GM18507 (cell line): Measurements from ENCODE around the gene DUSP3.

ENCODE experiments used
- DNase-seq: peaks from one replicate; pipeline ENCODE4 v3.0.0; 2011; ENCODE audit warnings: low read depth; ENCODE audit not compliant: insufficient read length; ENCODE audit errors: extremely low spot score
- FAIRE-seq: peaks from 2 replicates; lab custom pipeline; 2011; peaks lifted over from hg19 to GRCh38; lab: Jason Lieb, UNC

DUSP3 gene

DNA sequence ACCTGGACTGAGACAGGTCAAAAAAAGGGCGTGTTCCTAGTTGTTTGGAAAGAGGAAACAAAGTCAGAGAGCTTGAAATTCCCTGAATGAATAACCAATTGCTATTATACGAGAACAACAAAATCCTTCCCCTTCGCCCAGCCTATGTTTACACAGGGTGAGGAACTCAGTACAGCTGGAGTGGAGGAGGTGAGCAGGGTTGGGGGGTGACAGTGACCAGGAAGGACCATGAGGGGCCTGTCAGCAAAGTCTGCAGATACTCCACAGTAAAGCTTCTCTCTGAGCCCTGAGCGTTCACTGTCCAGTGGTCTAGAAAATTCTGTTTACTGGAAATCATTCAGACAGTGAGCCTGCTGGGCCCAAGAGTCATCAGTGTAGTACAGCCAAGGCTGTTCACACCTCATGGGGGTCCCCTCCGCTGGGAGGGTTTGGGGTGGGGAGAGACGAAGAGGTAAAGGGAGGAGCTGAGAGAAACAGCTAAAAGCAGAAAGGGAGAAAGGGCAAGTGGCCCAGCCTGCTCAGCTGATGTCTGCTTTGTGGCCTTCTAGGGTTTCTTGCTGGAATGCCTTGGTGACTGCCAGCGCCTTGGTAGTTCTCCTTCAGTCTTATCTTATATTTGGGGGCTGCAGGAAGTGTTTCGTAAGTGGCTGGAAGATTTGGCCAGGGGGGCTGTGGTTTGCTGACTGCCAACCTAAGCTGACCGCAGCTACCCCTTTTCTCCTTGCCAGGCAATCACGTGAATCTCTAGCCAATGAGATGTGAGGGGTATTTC is 5.7 kb downstream of the DUSP3 start:
- DNase-seq (no peak), FAIRE-seq (peak; percentile 29)

GRCh38 chr17:43771463-43771862 is 7.3 kb downstream of the DUSP3 start:
- FAIRE-seq, result no peak
- DNase-seq, result no peak

DNA sequence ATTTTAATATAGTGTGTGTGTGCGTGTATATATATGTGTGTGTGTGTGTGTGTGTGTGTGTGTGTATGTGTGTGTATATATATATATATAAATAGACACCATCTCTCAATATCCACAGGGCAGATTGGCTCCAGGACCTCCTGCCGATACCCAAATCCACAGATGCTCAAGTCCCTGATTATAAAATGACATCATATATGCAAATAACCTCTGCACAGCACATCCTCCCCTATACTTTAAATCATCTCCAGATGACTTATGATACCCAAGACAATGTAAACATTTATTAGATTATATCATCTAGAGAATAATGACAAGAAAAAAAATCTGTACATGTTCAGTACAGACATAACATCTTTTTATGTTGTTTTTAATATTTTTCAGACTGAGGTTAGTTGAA is 7.8 kb downstream of the DUSP3 start:
- DNase-seq (no peak), FAIRE-seq (no peak)

DNA sequence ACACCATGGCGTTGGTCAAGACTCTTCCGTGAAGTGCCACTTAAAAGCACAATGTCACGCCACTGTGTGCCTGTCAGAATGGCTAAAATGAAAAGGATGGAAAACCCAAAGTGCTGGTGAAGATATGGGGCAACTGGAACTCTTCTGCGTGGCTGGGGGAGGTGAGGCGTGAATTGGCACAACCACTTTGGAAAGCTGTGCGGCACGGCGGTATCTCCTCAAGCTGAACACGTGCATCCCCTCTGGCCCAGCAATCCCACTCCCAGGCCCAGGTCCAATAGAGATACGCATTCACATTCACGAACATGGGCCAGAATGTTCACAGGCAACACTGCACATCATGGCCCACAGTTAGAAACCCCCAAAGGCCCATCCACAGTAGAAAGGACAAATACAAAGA is 8.9 kb downstream of the DUSP3 start:
- DNase-seq, result no peak
- no peak for FAIRE-seq

GRCh38 chr17:43769426-43769825 is 9.4 kb downstream of the DUSP3 start:
- FAIRE-seq (no peak), DNase-seq (no peak)

- FAIRE-seq, result no peak
- DNase-seq, result no peak
Observed at GRCh38 chr17:43768943-43769342, 9.8 kb downstream of the DUSP3 start.

DNA sequence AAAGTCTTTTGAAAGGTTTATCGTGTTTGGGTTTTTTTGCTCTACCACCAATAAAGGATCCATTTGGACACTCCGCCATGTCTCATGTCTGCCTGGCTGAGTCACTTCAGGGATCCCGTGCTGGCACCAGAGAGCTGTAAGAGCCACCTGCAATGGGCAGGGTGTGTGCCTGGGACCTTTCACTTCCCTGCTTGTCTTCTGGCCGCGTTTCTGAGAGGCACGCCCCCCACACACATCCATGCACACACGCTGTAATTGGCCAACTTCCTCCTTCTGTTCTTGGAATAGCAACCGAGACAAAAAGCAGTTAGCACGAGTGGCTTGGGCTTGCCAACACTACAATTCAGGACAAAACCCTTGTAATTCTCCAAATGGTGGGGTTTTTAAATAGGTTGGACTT is 10.4 kb downstream of the DUSP3 start:
- DNase-seq, result no peak
- peak; percentile 15 for FAIRE-seq

GRCh38 chr17:43767713-43768059 is 11.1 kb downstream of the DUSP3 start:
- FAIRE-seq (no peak), DNase-seq (no peak)

DNA sequence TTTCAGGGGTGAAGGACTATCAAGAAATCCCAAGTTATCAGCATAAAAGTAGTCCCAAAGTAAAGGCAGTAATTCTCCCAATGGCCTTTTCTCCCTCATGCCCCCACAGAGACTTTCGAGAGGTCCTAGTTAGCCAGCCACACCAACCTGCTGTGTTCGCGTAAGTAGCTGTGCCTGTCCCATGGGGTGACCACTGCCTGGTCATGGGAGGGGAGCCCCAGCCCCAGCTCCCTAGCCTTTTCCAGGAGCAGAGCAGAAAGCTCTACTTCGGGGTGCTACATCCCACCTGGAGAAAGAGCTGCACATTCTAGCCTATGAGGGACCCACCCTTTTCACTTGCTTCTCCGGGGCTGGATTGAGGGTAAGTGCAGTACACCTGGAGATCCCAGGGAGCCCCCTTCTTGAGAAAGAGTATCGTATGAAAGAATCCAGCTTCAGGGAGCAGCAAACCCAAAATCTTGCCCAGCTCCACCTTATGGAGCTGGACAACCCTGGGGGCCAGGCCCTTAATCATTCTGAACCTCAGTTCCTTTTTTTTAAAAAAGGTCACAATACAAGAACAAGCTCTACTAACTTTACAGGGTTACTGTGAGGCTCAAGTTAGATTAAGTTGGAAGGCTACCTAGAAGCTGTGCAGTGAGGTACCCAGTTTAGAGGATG is 11.6 kb downstream of the DUSP3 start:
- FAIRE-seq (no peak), DNase-seq (no peak)

GRCh38 chr17:43766413-43767052 is 12.2 kb downstream of the DUSP3 start:
- FAIRE-seq (peak; percentile 47), DNase-seq (no peak)

- DNase-seq (peak; percentile 81), FAIRE-seq (peak; percentile 99)
Observed at GRCh38 chr17:43760254-43760852, 18.4 kb downstream of the DUSP3 start.

GRCh38 chr17:43759836-43760235 is 18.9 kb downstream of the DUSP3 start:
- no peak for DNase-seq
- FAIRE-seq, result no peak

GRCh38 chr17:43758497-43759174 is 20.1 kb downstream of the DUSP3 start, which contains the start of gene SOST:
Gene SOST, minus strand, starts transcription at chr17:43758791. Its CDS starts 50 bp downstream, at chr17:43758741.
- no peak for DNase-seq
- no peak for FAIRE-seq

- FAIRE-seq (no peak), DNase-seq (no peak)
Observed at GRCh38 chr17:43758086-43758485, 20.7 kb downstream of the DUSP3 start.

DNA sequence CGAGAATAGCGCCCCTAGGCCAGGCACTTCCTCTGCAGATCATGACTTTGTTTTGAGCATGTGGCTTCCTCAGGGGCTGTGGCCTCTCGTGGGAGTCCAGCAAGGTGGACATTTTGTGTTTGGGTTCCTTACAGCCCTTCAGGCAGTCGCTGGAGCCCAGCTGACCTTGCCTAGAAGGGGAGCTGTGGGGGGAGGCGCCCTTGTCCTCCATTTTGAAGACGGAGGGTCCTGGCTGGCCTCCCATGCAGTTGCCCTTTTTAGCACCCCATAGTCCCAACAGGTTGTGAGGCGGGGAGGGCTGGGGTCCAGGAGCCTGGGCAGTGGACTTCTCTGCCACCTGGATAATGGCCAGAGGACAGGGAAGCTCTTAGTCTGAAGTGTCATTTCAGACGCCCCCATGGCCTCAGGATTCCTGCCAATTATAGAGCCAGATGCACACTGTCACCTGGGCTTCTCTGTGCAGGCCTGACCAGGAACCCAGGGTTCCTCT is 21.6 kb downstream of the DUSP3 start:
- no peak for DNase-seq
- no peak for FAIRE-seq

- FAIRE-seq, result no peak
Observed at GRCh38 chr17:43756201-43756600, 22.6 kb downstream of the DUSP3 start.

DNA sequence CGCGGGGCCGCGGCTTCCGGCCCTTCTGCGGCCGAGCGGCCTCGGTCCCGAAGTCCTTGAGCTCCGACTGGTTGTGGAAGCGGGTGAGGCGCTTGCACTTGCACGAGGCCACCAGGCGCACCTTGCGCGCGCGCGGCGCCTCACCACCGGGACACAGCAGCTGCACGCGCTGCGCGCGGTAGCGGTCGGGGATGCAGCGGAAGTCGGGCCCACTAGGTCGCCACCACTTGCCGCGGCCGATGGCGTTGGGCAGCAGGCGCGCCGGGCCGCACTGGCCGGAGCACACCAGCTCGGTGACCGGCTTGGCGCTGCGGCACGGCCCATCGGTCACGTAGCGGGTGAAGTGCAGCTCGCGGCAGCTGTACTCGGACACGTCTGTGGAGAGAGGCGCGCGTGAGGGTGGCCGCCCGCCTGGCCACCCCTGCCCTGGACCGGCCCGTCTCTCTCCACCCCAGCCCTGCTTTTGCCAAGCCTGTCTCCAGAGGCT is 23.3 kb downstream of the DUSP3 start:
- FAIRE-seq (no peak), DNase-seq (no peak)

More at GRCh38 chr17:43756201-43756600, 22.6 kb downstream of the DUSP3 start:
- no peak for DNase-seq

DNA sequence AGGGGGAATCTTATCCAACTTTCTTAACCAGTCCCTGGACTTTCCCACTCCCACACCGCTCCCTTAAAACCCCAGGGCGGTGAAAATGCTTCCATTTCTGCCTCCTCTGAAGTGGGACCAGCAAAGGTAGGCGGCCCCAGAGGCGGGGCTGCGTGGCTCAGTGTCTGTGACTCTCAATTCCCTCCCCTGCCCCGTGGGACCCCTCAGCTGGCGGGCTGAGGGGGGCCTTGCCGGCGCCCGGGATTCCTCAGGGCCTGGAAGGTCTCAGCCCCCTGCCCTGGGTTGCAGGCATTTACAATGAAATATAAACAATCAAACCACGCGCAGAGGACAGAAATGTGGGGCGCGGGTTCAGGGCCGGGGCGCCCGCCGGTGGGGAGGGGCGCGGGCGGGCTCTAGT is 23.8 kb downstream of the DUSP3 start:
- DNase-seq (no peak), FAIRE-seq (no peak)

- DNase-seq (no peak), FAIRE-seq (peak; percentile 70)
Observed at GRCh38 chr17:43753493-43754129, 25.2 kb downstream of the DUSP3 start.
